Activated naive CD4-positive, alpha-beta T cell (primary cell): Measurements from ENCODE around the gene RCL1.
"Not testable (repeated sequence)": the region's sequence is repeated elsewhere in the genome, so short reads cannot be mapped to it uniquely, and the experiment has no call there.

Experiments used
- DNase-seq, 4 experiments: peaks; one replicate each; lab custom pipeline; 2025; lab: John Stamatoyannopoulos, UW

Gene RCL1, protein sequence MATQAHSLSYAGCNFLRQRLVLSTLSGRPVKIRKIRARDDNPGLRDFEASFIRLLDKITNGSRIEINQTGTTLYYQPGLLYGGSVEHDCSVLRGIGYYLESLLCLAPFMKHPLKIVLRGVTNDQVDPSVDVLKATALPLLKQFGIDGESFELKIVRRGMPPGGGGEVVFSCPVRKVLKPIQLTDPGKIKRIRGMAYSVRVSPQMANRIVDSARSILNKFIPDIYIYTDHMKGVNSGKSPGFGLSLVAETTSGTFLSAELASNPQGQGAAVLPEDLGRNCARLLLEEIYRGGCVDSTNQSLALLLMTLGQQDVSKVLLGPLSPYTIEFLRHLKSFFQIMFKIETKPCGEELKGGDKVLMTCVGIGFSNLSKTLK

DNA sequence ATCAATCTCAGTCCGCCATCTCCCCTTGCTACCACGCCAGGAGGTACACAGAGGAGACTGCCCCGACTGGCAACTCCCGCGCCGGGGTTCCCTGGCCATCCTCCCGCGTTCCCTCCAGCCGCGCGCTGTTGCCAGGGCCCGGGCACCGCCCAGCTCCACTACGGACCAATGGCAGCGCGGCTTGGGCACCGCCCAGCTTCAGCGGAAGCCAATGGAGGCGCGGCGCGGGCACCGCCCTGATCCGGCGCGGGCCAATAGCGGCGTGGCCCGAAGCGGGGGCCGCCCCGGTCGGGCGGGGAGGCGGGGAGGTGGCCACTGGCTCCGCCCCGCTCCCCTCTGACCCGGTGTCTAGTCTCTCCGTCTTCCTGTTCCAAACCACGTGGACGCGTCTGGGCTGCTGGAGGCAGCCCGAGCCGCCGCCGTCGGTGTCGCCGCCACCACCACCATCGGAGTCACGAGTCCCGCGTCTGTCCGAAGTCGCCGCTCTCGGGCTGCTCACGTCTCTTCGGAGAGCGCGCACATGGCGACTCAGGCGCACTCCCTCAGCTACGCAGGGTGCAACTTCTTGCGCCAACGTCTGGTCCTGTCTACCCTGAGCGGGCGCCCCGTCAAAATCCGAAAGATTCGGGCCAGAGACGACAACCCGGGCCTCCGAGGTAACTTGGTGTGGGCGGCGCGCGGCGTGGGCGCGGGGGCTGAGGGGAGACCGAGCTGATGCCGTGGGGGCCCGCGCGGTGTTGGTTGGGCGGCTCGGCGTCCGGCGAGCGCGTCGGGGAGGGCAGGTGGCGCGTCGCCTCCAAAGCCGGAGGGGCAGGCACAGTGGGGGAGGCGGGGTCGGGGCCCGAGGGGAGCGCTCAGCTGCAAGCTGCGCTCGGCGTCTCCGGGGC, at the start of gene RCL1:
RCL1 (plus strand) TSS at position 373 of the 887 bp plus-strand sequence; CDS start at position 521, 148 bp downstream.
- peak; percentile 89 to 97 (median 90) for DNase-seq

DNA sequence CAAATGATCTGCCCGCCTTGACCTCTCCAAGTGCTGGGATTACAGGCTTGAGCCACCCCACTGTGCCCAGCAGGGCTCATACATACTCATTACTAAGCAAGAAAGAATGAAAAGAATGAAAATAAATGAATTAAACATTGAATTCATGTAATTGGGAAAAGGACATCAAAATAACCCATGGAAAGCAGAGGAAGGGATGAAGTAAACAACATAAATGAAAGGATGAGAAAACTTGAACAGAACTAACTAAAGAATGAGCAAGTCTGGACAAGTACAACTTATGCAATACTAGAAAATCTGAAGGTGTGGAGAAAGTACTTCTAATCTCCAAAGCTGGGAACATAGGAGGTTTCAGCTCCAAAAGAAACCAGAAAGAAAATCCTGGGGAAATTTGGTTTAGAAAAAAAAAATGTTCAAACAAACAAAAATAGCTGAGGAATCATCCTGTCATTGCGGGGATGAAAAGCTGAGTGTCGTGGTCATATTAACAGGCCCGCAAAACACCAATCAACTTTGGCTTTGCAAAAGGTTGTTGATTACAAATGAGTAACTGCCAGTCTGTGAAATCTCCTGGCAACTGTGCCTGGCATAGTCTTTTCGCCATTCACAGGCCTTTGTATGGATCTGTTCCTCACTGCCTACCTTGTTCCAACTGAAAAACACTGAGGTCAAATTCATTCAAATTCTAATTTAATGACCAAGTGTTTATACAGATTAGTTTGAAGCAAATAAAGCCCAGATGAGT, 49.4 kb upstream of the RCL1 start:
- no peak for DNase-seq

DNA sequence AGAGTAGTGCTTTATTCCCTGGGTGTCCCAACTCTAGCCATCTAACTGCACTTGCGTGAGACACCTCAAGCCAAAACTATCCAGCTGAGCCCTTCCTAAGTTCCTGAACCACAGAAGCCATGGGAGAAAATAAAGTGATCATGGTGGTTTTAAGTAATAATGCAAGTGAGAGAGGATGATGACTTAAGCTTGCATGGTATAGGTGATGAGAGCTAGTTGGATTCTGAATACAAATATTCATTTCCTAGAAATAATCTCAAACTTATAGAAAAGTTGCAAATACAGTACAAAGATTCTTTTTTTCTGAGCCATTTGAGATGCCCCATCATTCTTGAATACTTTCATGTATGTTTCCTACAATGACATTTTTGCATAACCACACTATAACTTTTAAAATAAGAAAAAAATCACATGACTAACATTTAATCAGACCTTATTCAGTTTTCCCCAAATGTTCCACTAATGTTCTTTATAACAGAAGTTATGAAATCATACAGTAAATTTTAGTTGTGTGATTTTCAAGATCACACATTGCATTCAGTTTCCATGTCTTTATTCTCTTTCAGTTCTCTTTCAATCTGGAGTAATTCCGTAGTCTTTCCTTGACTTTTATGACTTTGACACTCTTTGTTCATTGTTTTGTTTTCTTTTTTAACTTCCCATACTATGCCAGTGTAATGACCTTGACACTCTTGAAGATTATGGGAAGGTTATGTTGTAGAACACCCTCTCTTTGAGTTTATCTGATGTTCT, 46.3 kb upstream of the RCL1 start:
- no peak for DNase-seq

DNA sequence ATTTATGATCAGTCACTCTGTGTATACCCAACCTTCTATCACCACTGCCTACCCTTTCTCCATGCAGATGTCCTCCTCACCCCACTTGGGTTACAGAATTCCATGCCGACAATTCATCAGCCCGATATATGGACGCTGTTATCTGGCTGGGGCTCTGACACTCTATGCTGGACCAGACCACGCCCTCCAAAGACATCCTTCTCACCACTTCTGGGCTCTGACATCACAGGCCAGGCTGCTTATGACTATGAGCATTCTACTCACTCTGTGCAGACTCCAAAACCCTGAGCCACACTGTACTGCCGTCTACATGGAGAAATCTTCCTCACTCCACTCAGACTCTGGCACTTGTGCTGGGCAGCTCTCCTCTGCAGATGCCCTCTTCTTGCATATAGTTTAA, 44.1 kb upstream of the RCL1 start:
- no peak for DNase-seq

DNA sequence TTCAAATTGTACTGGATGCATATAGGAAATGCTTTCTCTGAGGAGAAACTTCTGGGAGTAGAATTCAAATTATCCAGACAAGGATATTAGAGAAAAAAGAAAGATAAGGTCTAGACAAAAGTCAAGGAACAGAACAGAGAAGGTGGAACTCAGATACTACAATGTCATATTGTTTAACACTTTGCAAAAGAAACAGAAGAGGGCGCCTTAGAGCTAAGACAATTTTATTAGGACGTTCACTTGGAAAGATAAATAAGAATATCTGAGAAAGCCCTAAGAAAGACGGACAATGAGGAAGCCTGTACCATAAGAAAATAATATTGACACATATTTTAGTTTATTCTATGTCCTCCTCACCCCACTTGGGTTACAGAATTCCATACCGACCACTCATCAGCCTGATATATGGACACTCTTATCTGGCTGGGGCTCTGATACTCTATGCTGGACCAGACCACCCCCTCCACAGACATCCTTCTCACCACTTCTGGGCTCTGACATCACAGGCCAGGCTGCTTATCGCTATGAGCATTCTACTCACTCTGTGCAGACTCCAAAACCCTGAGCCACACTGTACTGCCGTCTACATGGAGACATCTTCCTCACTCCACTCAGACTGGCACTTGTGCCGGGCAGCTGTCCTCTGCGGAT, 42.6 kb upstream of the RCL1 start:
- DNase-seq = no peak

DNA sequence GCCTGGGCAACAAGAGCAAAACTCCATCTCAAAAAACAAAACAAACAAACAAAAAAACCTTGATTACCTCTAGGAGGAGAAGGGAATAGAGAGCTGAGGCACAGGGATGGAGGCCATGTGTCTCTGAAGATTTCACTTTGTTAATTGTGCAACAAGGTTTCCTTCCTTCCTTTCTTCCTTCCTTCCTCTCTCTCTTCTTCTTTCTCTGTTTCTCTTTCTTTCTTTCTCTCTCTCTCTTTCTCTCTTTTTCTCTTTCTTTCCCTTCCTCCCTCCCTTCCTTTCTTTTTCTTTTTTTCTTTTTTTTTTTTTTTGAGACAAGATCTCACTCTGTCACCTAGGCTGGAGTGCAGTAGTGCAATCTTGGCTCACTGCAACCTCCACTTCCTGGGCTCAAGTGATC, 38.2 kb upstream of the RCL1 start:
- DNase-seq = not testable (repeated sequence)

DNA sequence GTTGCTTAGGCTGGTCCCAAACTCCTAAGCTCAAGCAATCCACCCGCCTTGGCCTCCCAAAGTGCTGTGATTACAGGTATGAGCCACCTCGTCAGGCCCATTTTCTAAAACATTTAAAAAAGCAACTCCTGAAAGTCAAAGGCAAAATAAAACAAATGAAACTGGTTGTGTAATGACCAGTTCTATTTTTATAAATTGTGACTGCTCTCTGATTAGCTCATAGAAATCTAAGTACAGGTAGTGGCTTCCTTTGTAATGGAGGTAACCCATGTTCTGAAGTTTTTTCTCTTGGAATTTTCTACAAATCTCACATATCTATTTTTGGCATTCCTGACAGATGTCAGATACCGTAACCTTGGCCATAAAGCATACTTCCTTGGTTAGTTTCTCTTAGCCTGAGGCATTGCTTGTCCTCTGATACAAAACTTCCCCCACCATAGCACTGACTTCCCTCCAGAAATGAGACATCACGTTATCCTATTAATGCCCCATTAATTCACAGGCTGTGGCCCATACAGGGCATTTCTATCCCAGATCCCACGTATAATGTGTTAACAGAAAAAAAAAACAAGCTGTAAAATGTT, 37.6 kb upstream of the RCL1 start:
- no peak for DNase-seq

DNA sequence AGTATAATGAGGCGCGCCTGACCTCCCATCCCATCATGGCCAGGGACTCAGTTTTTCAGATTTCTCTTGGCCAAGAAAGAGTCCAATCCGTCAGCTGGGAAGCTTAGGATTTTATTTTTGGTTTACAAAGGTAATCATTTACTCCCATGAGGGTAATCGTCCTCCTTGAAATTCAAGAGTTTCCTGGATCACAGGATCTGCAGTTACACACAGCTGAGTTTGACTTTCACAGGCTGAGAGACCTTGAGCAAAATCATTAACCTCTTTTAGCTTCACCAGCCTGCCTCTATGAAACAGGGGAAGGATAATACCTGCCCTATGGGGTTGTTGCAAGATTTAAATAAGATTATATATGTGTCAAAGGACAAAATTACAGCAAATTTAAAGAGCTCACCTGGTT, 36.3 kb upstream of the RCL1 start:
- no peak for DNase-seq

DNA sequence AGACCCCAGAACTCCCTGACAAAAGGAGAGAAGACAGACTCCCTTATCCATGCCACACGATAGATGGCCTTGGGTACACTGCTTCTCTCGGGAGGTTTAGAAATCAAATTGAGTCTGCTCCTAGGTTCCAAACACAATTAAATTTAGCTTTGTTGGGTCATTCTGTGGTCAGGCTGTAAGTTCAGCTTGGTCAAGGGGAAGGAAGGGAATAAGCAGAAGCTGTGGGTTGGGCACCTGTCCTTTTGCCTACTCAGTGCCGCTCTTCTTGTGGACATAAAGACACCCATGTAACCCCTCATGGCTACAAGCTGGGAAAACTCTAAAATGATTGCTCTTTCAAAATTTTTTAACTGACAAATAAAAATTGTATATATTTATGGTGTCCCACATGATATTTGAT, 32.6 kb upstream of the RCL1 start:
- DNase-seq = no peak

DNA sequence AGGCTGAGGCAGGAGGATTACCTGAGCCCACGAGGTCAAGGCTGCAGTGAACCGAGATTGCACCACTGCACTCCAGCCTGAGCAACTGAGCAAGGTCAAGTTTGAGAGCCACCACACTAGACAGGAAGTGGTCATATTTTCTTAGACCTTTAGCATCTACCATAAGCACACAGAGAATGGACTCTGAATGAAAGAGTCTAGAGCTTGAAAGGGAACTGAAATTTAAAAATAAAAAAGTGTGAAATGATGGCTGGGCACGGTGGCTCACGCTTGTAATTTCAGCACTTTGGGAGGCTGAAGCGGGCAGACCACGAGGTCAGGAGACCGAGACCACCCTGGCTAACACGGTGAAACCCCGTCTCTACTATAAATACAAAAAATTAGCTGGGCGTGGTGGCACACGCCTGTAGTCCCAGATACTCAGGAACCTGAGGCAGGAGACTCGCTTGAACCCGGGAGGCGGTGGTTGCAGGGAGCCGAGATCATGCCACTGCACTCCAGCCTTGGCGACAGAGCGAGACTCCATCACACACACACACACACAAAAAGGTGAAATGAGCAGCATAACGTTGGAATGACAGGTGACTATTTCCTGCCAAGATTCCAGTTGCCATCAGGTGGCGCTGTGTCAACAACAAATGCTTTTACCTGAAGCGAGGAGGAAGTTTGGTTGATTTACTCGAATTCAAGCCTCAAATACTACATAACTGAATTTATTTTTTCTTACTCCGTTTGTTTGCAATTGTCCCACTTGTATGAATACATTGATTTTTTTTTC, 30.4 kb upstream of the RCL1 start:
- peak; percentile 47 to 73 (median 56) for DNase-seq

DNA sequence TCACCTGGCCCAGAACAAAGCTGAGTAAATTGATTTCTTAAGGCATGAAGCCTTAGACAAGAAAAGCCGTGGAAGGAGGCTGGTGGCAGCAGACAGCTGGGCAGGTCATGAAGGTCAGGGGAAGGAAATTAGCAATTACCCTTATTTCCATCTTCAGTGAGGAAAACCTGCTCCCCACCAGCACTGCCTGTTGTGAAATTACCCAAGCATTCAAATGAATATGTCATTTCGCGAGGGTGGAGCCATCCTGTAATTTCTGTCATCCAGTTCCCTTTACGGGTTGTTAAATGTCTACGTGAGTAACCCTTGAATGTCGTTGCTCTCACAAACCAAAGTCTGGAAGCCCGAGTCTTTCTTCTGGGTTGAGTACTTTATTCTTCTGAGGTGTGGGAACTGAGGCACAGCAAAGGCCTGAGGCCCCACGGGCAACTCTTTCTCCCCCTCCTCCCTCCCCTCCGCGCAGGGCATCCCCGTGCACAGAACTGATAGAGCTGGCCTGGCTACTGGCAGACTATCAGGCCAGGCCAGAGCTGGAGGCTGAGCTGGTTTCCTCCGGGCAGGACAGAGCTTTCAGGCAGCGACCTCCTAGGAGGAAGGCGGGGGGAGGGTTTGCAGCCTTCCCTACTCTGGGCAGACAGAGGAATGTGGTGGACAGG, 29.7 kb upstream of the RCL1 start:
- DNase-seq = no peak

DNA sequence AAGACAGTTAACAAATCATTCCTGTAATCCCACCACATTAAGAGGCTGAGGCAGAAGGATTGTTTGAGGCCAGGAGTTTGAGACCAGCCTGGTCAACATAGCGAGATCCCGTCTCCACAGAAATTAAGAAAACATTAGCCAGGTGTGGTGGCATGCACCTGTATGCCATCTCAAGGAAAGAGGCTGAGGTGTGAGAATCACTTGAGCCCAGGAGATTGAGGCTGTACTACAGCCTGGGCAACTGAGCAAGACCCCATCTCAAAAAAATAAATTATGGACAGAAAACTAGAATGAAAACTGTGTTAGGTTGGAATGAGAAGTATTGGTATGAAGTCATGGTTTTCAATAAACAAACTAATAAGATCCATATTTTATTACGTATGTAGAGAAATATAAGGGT, 28.7 kb upstream of the RCL1 start:
- no peak for DNase-seq

DNA sequence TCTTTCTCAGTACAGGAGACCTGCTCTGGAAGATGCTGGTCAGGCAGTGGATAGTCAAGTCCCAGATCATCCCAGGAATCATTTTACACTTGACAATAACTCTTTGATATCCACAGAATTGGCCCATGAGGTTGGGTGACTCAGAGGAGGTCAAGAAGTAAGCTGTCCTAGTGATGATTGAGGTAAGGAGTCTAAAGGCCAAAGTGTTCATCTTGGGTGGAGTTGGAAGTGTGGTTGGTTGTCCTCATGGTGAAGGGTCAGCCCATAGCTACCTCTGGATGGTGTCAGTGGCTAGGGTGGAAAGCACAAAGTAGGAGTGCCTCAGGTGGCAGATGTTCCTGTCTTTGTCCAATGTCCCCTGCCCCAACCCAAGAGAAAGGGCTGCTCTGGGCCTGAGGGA, 24.1 kb upstream of the RCL1 start:
- no peak for DNase-seq

DNA sequence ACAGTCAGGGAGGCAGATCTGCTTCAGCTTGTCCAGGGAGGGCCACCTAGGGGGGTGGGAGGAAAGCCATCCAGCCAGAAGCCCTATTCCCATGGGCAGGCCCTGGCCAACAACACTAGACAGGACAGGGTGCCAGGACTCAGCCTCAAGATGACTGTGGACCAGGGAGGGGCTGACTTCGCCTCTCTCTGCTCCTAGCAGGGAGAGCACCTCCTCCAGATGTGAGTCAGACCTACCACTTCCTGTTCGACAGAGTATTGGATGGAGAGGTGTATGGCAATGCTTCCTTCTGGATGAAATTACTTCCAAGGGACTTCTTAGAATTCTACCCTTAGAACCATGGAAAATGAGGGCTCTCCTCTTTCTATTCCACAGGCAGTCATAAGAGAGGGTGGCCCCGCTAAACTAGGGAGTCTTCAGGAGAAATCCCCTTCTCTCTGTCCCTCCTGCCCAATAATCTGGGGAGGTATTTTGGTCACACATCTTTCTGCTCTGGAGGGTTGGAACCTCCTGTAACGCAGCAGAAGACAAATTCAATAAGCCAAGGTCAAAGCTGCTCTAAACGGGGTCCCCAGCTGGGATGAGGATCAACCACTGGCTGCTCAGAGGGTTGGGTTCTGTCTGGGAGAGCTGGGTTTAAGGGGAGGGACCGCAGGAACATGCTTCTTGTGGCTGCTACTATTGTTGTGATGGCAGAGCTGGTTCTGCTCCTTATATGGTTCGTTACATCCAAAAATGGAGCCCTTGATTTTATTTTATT, 23.2 kb upstream of the RCL1 start:
- DNase-seq = no peak

DNA sequence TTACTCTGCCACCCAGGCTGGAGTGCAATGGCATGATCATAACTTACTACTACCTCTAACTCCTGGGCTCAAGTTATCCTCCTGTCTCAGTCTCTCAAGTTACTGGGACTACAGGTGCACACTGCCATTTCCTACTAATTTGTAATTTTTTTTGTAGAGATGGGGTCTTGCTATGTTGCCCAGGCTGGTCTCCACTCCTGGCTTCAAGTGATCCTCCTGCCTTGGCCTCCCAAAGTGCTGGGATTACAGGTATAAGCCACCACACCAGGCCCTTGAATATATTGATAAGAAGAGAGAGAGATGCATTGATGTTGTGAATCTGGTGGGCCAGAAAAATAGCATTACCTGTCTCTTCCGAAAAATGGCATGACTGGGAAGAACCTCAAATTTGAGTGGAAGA, 21.0 kb upstream of the RCL1 start:
- no peak for DNase-seq

DNA sequence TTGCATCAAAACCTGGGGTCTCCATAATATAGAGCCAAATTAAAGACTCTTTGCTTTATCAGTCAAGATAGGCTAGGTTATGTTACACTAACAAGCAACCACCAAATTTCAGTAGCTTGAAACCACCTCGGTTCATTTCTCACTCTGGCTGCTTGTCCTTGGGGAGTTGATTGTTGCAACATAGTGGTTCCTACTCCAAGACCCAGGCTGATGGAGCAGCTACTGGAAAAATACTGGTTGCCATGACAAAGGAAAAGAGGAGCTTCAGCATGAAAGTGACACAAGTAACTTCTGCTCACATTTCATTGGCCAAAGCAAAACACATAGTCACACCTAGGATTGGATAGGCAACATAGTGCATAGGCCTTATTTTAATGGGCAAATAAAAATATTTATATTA, 18.5 kb upstream of the RCL1 start:
- DNase-seq = no peak

DNA sequence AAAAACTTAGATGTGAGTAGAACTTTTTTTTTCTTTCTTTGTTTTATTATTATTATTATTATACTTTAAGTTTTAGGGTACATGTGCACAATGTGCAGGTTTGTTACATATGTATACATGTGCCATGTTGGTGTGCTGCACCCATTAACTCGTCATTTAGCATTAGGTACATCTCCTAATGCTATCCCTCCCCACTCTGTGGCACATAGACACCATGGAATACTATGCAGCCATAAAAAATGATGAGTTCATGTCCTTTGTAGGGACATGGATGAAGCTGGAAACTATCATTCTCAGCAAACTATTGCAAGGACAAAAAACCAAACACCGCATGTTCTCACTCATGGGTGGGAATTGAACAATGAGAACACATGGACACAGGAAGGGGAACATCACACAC, 17.8 kb upstream of the RCL1 start:
- not testable (repeated sequence) for DNase-seq

DNA sequence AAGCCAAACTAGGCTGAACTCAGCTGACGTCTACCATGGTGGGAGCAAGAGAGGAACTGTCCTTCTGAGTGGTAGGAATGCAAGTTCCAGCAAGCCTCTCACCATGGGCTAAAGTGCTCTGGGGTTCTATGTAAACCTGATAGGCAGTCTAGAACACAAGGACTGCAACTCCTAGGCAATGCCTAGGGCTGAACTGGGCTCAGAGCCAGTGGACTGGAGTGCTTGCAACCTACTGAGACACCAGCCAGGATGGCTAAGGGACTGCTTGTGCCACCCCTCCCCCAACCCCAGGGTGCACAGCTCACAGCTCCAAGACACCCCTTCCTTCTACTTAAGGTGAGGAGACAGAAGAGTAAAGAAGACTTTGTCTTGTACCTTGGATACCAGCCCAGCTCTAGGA, 12.1 kb upstream of the RCL1 start:
- no peak for DNase-seq

DNA sequence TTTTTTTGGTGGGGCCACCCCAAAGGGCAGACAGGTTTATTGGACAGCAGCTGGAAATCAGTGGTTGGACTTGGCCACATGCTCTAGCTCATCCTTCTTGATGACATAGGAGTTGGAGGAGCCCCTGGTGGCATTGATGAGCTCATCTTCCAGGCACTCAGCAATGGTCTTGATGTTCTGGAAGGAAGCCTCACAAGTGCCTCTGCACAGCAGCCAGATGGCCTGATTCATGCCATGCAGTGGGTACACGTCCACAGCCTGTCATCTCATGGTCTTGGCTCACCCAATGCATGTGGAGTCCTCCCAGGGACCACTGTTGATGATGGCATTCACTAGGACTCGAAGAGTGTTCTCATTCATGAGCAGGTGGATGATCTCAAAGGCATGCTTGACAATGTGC, 11.3 kb upstream of the RCL1 start:
- DNase-seq = no peak
